MV-4-11 (cell line): Measurements from ENCODE around the gene TRIM9.

Experiments used
- DNase-seq: peaks from one replicate; lab custom pipeline; 2025; lab: John Stamatoyannopoulos, UW

TRIM9 gene

DNA sequence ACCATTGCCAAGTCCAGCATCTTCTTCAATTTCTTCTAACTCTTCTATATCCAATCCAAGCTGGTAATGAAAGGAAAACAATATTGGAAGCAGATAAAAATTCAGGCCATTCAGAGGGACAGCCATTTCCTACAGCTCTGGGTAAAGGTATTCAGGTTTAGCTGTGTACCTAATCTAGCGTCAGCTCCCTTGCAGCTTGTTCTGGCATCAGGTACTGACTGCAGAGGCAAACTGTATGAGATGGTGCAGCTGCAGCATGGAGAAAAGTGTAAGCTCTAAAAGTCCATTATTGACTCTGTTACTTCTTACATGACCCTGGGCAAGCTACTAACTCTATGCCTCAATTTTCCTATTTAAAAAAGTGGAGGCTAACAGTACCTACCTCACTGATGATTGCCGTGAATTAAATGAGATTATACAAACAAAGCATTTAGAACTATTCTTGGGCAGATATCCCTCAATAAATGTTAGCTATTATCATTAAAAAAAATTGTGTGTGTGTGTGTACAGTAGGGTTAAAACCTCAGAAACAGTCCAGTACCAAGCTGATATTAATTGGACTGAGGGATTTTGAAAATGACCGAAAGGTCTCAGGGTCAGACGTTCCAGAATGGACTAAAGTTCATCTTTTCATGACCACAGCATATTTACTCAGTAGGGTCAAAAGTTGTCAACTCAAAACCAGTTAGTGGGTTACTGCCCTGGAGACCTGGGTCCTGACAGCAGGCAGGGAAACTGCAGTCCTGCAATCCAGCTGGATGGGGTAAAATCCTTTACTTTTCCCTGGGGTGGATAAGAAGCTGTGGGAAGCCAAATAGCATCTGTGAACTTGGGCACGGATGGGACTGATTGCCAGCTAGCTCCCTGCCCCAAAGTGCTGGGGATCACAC, 159.5 kb downstream of the TRIM9 start:
- no peak for DNase-seq

DNA sequence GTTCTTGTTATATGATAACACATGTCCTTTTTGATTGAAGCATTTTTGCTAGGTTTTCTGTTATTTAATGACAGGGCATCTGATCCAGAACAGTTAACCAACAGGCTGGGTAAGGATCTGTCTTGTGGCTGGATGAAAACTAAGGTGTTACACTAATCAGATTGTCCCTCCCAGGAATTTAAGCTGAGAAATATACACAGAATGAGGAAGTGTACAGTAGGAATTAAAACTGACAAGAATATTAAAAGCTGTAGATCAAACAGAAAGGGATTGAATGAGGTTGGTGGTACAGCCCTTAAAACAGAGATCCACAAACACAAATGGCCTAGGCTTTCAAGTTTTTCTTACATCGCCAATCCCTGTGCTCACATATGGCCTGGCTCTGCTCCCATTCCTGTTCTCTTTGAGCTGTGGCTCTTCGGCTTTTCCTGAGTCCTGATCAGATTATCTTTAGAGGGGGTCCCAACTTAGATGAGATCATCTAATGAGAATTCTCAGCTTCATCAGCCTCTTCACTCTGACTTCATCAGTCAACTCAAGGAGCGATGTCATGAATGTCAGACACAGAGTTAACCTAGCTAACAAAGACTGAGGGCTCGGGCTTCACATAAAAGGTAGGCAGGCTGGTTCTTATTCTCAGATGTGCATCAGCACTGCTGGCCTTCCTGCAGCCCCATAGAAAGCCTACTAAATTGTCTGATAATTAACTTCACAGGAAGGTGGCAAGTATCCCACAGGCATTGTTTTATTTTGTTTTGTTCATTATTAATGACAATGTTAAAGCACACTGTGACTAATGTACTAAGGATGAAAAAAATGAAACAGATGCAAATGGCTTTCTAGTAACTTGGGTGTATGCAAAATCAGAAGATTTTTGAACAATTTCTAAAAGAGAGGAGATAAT, 162.1 kb downstream of the TRIM9 start:
- peak; percentile 39 for DNase-seq

DNA sequence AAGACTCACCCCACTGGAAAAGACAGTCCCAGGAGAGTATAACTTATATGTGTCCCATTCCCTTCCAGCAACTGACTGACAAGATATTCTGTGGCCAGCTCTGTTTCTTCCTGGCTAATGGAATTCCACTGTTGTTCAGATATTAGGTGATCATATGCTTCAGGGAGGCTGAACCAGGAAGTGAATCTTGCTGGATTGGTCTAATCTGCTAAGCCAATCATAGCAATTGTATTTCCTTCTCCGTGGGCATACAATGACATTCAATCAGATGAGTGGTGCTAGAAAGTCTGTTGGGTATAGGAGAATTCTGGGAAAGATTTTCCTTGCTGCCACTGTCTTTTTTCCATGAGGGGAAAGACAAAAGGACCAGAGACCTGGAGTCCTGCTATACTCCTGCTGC, 162.7 kb downstream of the TRIM9 start:
- DNase-seq, result peak; percentile 33

DNA sequence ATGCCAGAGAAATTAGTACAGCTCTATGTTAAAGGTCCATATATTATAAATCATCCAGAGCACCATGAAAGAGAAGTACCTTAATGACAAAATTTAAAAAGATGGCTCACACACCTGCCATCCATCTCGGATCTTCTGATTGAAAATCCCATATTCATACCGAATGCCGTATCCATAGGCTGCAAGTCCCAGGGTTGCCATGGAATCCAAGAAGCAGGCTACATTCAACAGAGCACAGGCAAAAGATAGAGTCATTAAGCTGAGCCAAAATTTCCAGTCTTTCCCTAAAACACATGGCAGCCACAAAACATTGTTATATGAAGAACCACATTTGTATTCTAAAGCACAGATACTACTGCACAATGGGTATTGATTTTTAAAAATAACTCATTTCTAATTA, 163.3 kb downstream of the TRIM9 start:
- DNase-seq, result no peak

DNA sequence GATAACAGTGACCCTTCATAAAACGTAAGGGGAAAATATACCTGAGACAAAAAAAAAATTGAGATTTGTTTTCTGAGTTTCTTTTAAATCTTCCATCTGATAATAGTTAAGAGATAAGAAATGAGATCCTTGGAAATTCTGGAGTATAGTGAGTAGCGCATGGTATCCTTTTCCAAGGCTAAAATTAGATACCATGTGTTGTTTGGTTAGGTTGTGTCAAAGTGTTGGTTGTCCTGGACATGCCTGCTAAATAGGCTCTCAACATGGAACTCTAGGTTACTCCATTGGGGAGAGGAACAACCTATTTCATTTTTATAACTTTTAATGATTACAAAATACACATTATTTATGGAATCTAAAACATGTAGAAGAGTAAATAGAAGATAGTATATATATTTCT, 165.4 kb downstream of the TRIM9 start:
- no peak for DNase-seq

DNA sequence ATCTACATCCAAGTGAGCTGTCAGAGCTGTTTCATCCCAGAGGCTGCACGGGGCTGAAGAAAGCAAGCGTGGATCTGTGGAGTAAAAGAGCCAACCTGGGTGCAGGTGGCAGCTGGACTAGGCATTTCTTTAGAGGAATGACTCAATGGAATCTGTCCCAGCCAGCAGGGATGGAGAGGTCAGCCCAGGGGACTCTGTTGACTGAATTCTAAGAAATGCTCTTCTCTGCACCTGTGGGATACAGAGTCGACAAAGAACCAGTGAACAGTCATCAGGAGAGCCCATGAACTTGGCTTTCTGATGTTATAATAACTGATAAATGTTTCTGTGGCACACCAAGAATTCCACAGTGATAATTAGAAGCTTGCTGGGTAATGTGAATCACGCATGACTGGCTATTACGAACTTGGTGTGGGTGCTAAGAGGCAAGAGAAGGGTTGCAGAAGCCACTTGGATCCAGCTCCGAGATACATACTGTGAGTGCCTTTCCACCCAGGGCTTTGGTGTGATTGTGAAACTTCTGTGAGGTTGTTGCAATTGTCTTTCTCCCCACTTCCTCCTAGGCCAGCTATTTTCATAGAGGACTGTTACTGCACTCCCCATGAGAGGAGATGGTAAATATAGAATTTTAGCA, 166.8 kb downstream of the TRIM9 start:
- DNase-seq, result peak; percentile 99

DNA sequence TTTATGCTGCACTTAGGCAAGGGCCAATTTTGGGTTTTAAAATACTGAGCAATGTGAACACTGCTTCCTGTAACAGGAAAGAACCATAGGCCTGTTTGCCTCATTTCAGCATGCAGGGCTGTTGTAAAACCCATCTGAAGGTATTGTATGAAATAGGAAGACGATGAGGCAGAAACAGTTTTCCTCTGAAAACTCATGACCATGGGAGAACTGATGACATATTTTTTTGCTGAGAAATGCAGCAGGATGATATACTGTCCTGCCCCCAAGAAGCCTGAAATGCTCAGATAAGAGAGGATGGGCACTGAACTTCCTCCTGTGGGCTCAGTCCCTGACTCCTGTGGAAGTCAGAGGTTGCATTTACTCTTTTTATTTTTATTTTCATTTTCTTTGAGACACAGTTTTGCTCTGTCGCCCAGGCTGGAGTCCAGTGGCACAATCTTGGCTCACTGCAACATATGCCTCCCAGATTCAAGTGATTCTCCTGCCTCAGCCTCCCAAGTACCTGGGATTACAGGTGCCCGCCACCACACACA, 168.0 kb downstream of the TRIM9 start:
- DNase-seq, result peak; percentile 75
